Esophagus (tissue), 2 donors: ENCODE results near the gene CYB561A3. TPM values are rescaled to one million over a fixed set of nuclear protein-coding genes. Genes with fewer than 3 reads are reported as not detected.
A peak's percentile ranks its signal among the peaks of the same experiment; 100 is the strongest.

Experiments used
- H3K27ac ChIP-seq, 2 donors: one replicate each; pipeline ENCODE4 v1.5.1; 2013; ENCODE audit warnings: low read depth in 2 of 2, mild to moderate bottlenecking in 2 of 2, inconsistent platforms in 1 of 2, low read length in 1 of 2, moderate library complexity in 1 of 2
- H3K27me3 ChIP-seq, 2 donors: one replicate each; pipeline ENCODE4 v1.6.1; 2013; ENCODE audit warnings: low read length in 2 of 2, control low read depth in 1 of 2, mild to moderate bottlenecking in 1 of 2; ENCODE audit not compliant: insufficient read depth in 2 of 2, control insufficient read depth in 1 of 2
- H3K36me3 ChIP-seq, 2 donors: one replicate each; pipeline ENCODE4 v1.6.1; 2013; ENCODE audit warnings: low read length in 1 of 2; ENCODE audit not compliant: control insufficient read depth in 2 of 2, insufficient read depth in 2 of 2
- H3K4me1 ChIP-seq, 2 donors: one replicate each; pipeline ENCODE4 v1.6.1; 2013; ENCODE audit warnings: low read length in 1 of 2; ENCODE audit not compliant: control insufficient read depth in 2 of 2, insufficient read depth in 2 of 2
- H3K4me3 ChIP-seq, 2 donors: one replicate each; pipeline ENCODE4 v1.5.1; 2013; ENCODE audit warnings: low read length in 2 of 2, mild to moderate bottlenecking in 2 of 2, low read depth in 1 of 2, moderate library complexity in 1 of 2
- H3K9me3 ChIP-seq, 2 donors: one replicate each; pipeline ENCODE4 v1.6.1; 2013; ENCODE audit warnings: mild to moderate bottlenecking in 2 of 2, low read depth in 1 of 2, low read length in 1 of 2, moderate library complexity in 1 of 2; ENCODE audit not compliant: control insufficient read depth in 2 of 2, insufficient read depth in 1 of 2
- WGBS, 2 donors: extraction: QIAGEN DNeasy Blood & Tissue Kit; methylation state at CpG; one replicate each; pipeline ENCODE4 v1.1.7; 2013; 5-methylcytosine and 5-hydroxymethylcytosine counted together
- polyA plus RNA-seq, 2 donors: library from polyadenylated mRNA; stranded (reverse); fragments of 200-250 nt; gene quantifications; one replicate each; pipeline ENCODE4 v1.2.3, GENCODE V29; 2013
- donor health status: healthy with polysubstance abuse.
- donor health status: Bipolar disorder and iron deficiency.

CYB561A3 gene, protein sequence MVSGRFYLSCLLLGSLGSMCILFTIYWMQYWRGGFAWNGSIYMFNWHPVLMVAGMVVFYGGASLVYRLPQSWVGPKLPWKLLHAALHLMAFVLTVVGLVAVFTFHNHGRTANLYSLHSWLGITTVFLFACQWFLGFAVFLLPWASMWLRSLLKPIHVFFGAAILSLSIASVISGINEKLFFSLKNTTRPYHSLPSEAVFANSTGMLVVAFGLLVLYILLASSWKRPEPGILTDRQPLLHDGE
- 10 to 100 TPM; 11.4 to 20.4 TPM for polyA plus RNA-seq

DNA sequence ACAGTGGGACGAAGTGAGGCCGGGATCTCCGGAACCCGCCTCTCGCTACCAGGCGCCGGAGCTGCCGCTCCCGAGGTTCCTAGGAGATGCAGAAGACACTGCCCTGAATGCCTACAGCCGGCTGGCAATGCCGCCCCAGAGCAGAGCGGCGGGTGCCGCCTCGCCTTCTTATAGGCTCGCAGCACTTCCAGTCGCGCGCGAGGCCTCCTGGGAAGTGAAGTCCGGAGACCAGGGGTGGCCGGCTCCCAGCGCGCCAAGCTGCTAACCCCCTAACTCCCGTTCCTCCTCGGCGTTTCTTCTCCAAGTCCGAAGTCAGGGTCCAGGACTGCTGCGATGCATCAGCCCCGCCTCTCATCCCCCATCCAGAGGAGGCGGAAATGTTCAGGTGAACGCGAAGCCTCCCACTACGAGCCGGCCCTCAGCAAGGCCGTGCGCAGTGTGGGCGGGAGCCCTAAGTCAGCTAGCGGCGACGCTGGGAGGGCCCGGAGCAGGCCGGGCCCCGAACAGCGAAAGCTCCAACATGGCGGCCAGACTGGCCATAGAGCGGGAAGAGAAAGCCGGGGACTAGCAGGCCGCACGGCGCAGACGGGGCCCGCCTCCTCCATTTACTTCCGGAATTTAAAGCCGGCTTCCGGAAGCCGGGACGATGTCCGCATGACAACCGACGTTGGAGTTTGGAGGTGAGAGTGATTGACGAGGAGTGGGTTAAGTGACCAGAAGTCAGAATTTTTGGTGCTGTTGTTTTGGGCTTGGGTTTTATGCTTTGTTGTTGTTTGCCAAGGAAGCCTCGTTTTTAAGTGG lies at the start of gene CYB561A3, which contains the start of gene TMEM138:
CYB561A3 (minus strand) TSS at position 142 of the 801 bp plus-strand sequence. CDS start 5,169 bp downstream, outside the sequence.
TMEM138 (plus strand) TSS at position 634 of the 801 bp plus-strand sequence. CDS start 2,017 bp downstream, outside the sequence.
- Histone ChIP-seq H3K36me3 (peaks cover 5 to 8% of the 10 kb centered on the region in 2 donors), H3K9me3 (no peaks in the 10 kb centered on the region), H3K27ac (peak within 1 kb of the TSS; percentile 98 to 99), H3K4me1 (peaks cover 0 to 1% of the 10 kb centered on the region in 2 donors), H3K4me3 (peak within 1 kb of the TSS; percentile 69 to 74), H3K27me3 (no peaks in the 10 kb centered on the region)
- WGBS, 2 donors, result 0% methylated on average over 63 of the region's 63 CpGs

DNA sequence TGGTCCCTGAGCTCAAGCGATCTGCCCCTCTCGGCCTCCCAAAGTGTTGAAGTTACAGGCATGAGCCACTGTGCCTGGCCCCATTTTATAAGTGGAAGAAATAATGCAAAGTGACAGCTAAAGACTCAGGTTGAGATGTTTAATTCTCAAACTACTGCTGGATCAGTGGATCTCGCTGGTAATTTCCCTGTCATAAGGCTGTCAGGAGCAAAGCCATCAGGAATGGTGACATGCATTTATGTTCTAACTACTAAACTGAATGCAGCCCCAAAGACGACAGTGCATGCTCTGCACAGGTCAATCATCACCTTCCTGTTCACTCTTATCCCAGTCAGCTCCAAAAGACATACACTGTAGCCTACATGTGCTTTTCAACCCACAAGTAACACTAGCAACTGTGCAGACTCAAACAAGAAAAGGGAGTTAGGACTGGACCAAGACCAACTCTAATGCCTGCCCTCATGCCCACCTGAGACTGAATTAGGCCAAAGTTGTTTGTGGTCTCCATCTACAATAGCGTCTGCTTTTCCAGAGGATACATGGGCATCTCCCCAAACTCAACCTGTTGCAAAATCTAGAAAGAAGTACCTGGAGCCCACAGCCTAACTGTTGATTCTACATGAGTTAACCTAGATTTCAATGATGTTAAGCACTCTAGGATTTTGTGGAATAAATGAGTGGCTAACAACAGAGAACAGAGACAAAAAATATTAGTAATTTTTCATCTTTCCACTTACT lies 45.5 kb upstream of the CYB561A3 start:
- 93 to 94% methylated on average over 5 of the region's 5 CpGs for WGBS, 2 donors
- peaks cover 42 to 49% of the 10 kb centered on the region in 2 donors for H3K36me3 ChIP-seq

DNA sequence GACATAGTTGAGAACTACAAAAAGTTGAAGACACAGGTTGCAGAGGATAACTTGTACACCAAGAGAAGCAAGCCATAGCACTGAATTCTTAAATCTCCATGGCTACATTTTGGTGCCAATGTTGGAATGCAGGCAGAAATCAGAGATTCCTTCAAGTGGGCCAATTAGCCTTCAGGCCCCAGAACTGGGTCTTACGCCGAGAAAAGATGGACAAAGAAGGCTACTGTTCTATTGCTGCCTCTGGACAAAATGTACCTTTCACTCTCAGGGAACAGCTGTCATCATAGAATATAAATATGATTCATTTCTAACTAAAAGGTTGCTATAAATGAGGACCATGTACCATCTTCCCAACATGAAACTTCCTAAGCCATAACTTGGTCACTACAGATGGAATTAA lies 44.4 kb upstream of the CYB561A3 start:
- no peak overlapping the region for H3K27ac ChIP-seq
- WGBS, 2 donors, result 84 to 95% methylated on average over 2 of the region's 2 CpGs
- no peak overlapping the region for H3K4me3 ChIP-seq
- peaks cover 35 to 42% of the 10 kb centered on the region in 2 donors for H3K36me3 ChIP-seq
- H3K4me1 ChIP-seq, result no peaks in the 10 kb centered on the region
- H3K27me3 ChIP-seq, result no peaks in the 10 kb centered on the region
- H3K9me3 ChIP-seq, result no peaks in the 10 kb centered on the region

More for the DNA sequence above, 45.5 kb upstream of the CYB561A3 start:
- H3K27me3 ChIP-seq, result no peaks in the 10 kb centered on the region
- H3K4me1 ChIP-seq, result no peaks in the 10 kb centered on the region
- no peaks in the 10 kb centered on the region for H3K9me3 ChIP-seq
- H3K4me3 ChIP-seq, result no peak overlapping the region
- no peak overlapping the region for H3K27ac ChIP-seq

DNA sequence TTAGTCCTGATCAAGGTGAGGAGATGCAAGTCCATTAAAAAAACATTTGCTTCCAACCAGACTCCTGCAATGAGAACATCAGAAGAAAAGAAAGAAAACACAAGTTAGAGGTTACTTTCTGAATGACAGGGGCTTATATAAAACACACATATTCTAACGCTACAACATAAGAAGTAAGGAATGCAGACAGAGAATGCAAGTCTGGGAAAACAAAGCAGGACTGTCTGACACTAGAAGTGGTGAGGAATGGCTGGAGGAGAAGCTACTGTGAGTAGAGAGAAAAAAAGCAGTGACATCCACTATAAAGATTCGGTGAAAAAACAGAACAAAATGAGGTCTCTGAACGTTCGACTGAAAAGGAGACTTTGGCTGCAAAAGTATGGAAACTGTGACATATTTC lies 43.0 kb upstream of the CYB561A3 start:
- no peak overlapping the region for H3K4me3 ChIP-seq
- WGBS, 2 donors, result 63 to 70% methylated on average over 4 of the region's 4 CpGs
- no peaks in the 10 kb centered on the region for H3K4me1 ChIP-seq
- H3K27ac ChIP-seq, result no peak overlapping the region
- H3K36me3 ChIP-seq, result peaks cover 28 to 34% of the 10 kb centered on the region in 2 donors
- H3K9me3 ChIP-seq, result no peaks in the 10 kb centered on the region
- H3K27me3 ChIP-seq, result no peaks in the 10 kb centered on the region

- Histone ChIP-seq H3K9me3 (no peaks in the 10 kb centered on the region), H3K36me3 (peaks cover 28 to 33% of the 10 kb centered on the region in 2 donors), H3K27ac (no peak overlapping the region), H3K4me3 (no peak overlapping the region), H3K4me1 (no peaks in the 10 kb centered on the region), H3K27me3 (no peaks in the 10 kb centered on the region)
- 60 to 75% methylated on average over 5 of the region's 5 CpGs for WGBS, 2 donors
Observed at GRCh38 chr11:61404103-61404502, 42.4 kb upstream of the CYB561A3 start.

DNA sequence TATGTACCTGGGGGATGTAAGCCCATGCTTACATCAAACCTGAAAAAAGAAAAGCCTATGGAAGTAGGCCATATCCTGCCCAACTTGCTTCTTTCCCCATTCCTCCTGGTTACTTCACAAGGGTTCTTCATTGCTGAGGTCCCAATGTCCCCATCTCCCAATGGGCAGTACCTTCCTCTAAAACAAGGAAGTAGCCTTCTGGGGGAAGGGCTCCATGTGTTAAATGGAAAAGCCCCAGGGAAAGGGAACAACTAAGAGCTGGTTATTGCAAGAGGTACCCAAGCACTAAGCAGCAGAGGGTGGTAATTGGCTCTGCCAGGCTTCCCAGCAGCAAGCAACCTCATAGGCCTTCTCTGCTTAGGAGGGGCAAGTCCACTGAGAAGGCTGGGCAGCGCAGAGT lies 42.0 kb upstream of the CYB561A3 start:
- H3K4me3 ChIP-seq, result no peak overlapping the region
- no peaks in the 10 kb centered on the region for H3K9me3 ChIP-seq
- peaks cover 28 to 33% of the 10 kb centered on the region in 2 donors for H3K36me3 ChIP-seq
- 98 to 100% methylated on average over 1 of the region's 1 CpG for WGBS, 2 donors
- no peaks in the 10 kb centered on the region for H3K4me1 ChIP-seq
- no peaks in the 10 kb centered on the region for H3K27me3 ChIP-seq
- no peak overlapping the region for H3K27ac ChIP-seq

- 90 to 92% methylated on average over 2 of the region's 2 CpGs for WGBS, 2 donors
- Histone ChIP-seq H3K27me3 (no peaks in the 10 kb centered on the region), H3K27ac (no peak overlapping the region), H3K4me1 (no peaks in the 10 kb centered on the region), H3K36me3 (peaks cover 24 to 31% of the 10 kb centered on the region in 2 donors), H3K4me3 (no peak overlapping the region), H3K9me3 (no peaks in the 10 kb centered on the region)
Observed at GRCh38 chr11:61401573-61401972, 39.9 kb upstream of the CYB561A3 start.

DNA sequence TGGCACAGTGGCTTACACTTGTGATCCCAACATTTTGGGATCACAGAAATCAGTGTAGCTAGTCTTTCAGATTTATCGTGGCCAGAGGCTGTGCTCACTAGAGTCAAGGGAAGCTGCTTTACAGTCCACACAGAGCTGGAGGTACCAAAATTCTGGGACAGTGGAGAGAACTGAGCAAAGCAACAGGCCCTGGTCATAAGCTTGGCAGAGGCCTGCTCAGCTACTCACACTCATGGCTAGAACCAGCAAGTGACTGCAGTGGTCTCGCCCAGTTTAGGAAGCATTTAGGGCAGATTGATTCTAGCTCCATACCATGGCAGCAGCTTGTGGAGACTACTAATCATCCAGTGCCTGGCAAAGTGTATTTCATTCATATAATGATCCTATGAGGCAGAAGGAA lies 39.5 kb upstream of the CYB561A3 start:
- Histone ChIP-seq H3K27me3 (no peaks in the 10 kb centered on the region), H3K4me1 (no peaks in the 10 kb centered on the region), H3K27ac (peak overlapping the region in 1 of 2 donors; percentile 30), H3K9me3 (no peaks in the 10 kb centered on the region), H3K36me3 (peaks cover 24 to 33% of the 10 kb centered on the region in 2 donors), H3K4me3 (no peak overlapping the region)
- 90 to 93% methylated on average over 2 of the region's 2 CpGs for WGBS, 2 donors

GRCh38 chr11:61392981-61393595 lies 31.4 kb upstream of the CYB561A3 start:
- peak overlapping the region; percentile 81 to 90 for H3K27ac ChIP-seq
- no peaks in the 10 kb centered on the region for H3K9me3 ChIP-seq
- 5% methylated on average over 15 of the region's 15 CpGs for WGBS, 2 donors
- H3K4me1 ChIP-seq, result no peaks in the 10 kb centered on the region
- peaks cover 5 to 7% of the 10 kb centered on the region in 2 donors for H3K36me3 ChIP-seq
- no peaks in the 10 kb centered on the region for H3K27me3 ChIP-seq
- peak overlapping the region; percentile 80 to 82 for H3K4me3 ChIP-seq
